Activated CD8-positive, alpha-beta T cell treated with anti-CD3 and anti-CD28 coated beads for 36 hours (primary cell): Measurements from ENCODE around the gene DCUN1D1. TPM values are rescaled to one million over a fixed set of nuclear protein-coding genes. Genes with fewer than 3 reads are reported as not detected.

Experiments
- ATAC-seq: fragments of 200-7000 bp; cut with Tn5 transposase; one replicate; pipeline ENCODE4 v1.10.0; 2021; ENCODE audit warnings: mild to moderate bottlenecking, moderate library complexity
- CTCF ChIA-PET: fragments of 350-600 bp; sonication (Branson Sonifier 250); formaldehyde crosslinking; loops from one replicate; lab custom pipeline; 2021; ENCODE audit warnings: antibody characterized with exemption; lab: Charles Lee
- POLR2A ChIA-PET: fragments of 350-600 bp; sonication (Branson Sonifier 250); formaldehyde crosslinking; loops from one replicate; lab custom pipeline; 2021; ENCODE audit warnings: antibody characterized with exemption; lab: Charles Lee
- DNase-seq: peaks from one replicate; pipeline ENCODE4 v3.0.0-alpha.2; 2020
- H3K27ac Mint-ChIP-seq: one replicate; pipeline ENCODE4 v1.8.0; 2021; ENCODE audit warnings: mild to moderate bottlenecking, mixed read lengths
- H3K27me3 Mint-ChIP-seq: one replicate; pipeline ENCODE4 v1.8.0; 2021; ENCODE audit warnings: mixed read lengths
- H3K36me3 Mint-ChIP-seq: one replicate; pipeline ENCODE4 v1.8.0; 2021; ENCODE audit warnings: low read depth, mixed read lengths
- H3K4me1 Mint-ChIP-seq: one replicate; pipeline ENCODE4 v1.8.0; 2021; ENCODE audit warnings: low read depth, mixed read lengths
- H3K4me3 Mint-ChIP-seq: one replicate; pipeline ENCODE4 v1.8.0; 2021; ENCODE audit warnings: mild to moderate bottlenecking, moderate library complexity, mixed read lengths
- H3K9me3 Mint-ChIP-seq: one replicate; pipeline ENCODE4 v1.8.0; 2021; ENCODE audit warnings: mixed read lengths
- intact Hi-C: fragments of 100-400 bp; cut with micrococcal nuclease; formaldehyde crosslinking; loops from one replicate; pipeline ENCODE4 v1.10.0; 2022
- total RNA-seq, 2 experiments: library from RNA; stranded (reverse); gene quantifications; one replicate each; pipeline ENCODE4 v1.2.3, GENCODE V29; 2021
- TF ChIP-seq, protein P1 (sequence below): fragments of 200-600 bp; IDR thresholded peaks from one replicate; pipeline ENCODE4 v1.8.0; 2022; ENCODE audit warnings: antibody characterized with exemption, mild to moderate bottlenecking

The DCUN1D1 gene
- total RNA-seq, 2 experiments from 2014 or later, result 39.6 to 43.2 TPM

- ATAC-seq (no peak), DNase-seq (no peak)
- ChIA-PET POLR2A (interaction anchor here (0.8 kb wide), 1 partner anchor 181 kb away, joined by 4 read pairs; no protein-coding TSS in a partner anchor), CTCF (no interaction called here)
- TF ChIP-seq, protein P1, sequence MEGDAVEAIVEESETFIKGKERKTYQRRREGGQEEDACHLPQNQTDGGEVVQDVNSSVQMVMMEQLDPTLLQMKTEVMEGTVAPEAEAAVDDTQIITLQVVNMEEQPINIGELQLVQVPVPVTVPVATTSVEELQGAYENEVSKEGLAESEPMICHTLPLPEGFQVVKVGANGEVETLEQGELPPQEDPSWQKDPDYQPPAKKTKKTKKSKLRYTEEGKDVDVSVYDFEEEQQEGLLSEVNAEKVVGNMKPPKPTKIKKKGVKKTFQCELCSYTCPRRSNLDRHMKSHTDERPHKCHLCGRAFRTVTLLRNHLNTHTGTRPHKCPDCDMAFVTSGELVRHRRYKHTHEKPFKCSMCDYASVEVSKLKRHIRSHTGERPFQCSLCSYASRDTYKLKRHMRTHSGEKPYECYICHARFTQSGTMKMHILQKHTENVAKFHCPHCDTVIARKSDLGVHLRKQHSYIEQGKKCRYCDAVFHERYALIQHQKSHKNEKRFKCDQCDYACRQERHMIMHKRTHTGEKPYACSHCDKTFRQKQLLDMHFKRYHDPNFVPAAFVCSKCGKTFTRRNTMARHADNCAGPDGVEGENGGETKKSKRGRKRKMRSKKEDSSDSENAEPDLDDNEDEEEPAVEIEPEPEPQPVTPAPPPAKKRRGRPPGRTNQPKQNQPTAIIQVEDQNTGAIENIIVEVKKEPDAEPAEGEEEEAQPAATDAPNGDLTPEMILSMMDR, result no peak
- Mint-ChIP-seq H3K4me3 (no peak overlapping the region), H3K36me3 (peaks cover 12% of the 10 kb centered on the region), H3K4me1 (no peaks in the 10 kb centered on the region), H3K9me3 (no peaks in the 10 kb centered on the region), H3K27ac (no peak overlapping the region), H3K27me3 (no peaks in the 10 kb centered on the region)
- intact Hi-C loops, result no loop called here
These were observed 83.8 kb downstream of the DCUN1D1 start for GRCh38 chr3:182896553-182896952.

GRCh38 chr3:182895513-182896112 lies 84.7 kb downstream of the DCUN1D1 start:
- intact Hi-C loops, result no loop called here
- CTCF ChIA-PET, result no interaction called here

GRCh38 chr3:182892226-182892625 lies 88.1 kb downstream of the DCUN1D1 start:
- Mint-ChIP-seq H3K4me1 (no peaks in the 10 kb centered on the region), H3K27me3 (no peaks in the 10 kb centered on the region), H3K36me3 (peaks cover 15% of the 10 kb centered on the region), H3K27ac (peak overlapping the region; percentile 9), H3K4me3 (no peak overlapping the region), H3K9me3 (no peaks in the 10 kb centered on the region)
- no peak for ATAC-seq
- POLR2A ChIA-PET, result no interaction called here
- no peak for DNase-seq
- CTCF ChIA-PET, result interaction anchor here (1.1 kb wide), 1 partner anchor 17 kb away, joined by 3 read pairs; no protein-coding TSS in a partner anchor
- intact Hi-C loops, result no loop called here
- TF ChIP-seq, protein P1, result no peak

More at GRCh38 chr3:182895513-182896112, 84.7 kb downstream of the DCUN1D1 start:
- Mint-ChIP-seq H3K27ac (no peak overlapping the region), H3K27me3 (no peaks in the 10 kb centered on the region), H3K4me3 (no peak overlapping the region), H3K9me3 (no peaks in the 10 kb centered on the region), H3K4me1 (no peaks in the 10 kb centered on the region), H3K36me3 (peaks cover 14% of the 10 kb centered on the region)
- TF ChIP-seq, protein P1, result no peak
- POLR2A ChIA-PET, result no interaction called here
- DNase-seq (no peak), ATAC-seq (no peak)

GRCh38 chr3:182891364-182891763 lies 89.0 kb downstream of the DCUN1D1 start:
- CTCF ChIA-PET, result no interaction called here
- Mint-ChIP-seq H3K36me3 (peaks cover 15% of the 10 kb centered on the region), H3K4me1 (no peaks in the 10 kb centered on the region), H3K27me3 (no peaks in the 10 kb centered on the region), H3K9me3 (no peaks in the 10 kb centered on the region), H3K4me3 (no peak overlapping the region), H3K27ac (no peak overlapping the region)
- TF ChIP-seq, protein P1, result no peak
- POLR2A ChIA-PET, result no interaction called here
- intact Hi-C loops, result no loop called here
- no peak for DNase-seq
- ATAC-seq, result no peak

DNA sequence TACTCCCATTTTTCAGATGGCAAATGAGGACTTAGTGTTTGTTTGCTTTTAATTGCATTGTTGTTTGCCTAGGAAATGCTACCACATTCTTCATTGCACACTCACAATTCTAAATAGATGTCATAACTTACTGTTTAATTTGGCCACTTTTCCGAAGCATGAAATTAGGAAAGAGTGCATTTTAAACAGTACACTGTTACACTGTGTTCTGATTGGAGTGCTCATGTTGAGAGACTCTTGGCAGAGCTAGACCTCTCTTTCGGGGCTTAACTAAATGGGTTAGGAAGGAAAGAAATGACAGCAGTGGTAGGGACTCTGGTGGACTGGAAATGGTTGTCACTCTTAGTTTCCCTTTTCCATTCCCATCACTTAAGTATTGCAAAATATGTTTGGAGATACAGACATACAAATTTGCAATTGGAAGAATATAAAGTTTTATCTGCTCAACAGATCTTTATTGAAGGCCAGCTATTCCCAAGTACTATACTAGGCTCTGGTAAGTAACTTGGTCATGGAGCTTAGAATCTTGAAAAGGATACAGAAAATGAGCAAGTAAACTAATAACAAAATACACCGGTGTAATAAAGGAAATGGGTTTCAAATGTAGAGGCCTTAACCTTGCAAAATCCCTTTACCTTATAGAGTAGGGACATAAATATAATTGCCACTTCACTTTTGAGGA lies 90.2 kb downstream of the DCUN1D1 start:
- H3K27me3 Mint-ChIP-seq, result no peaks in the 10 kb centered on the region
- H3K36me3 Mint-ChIP-seq, result peaks cover 15% of the 10 kb centered on the region
- ChIA-PET CTCF (interaction anchor here (1.2 to 1.6 kb wide), 2 partner anchors 11 to 224 kb away, joined by 4 read pairs; no protein-coding TSS in a partner anchor), POLR2A (no interaction called here)
- TF ChIP-seq, protein P1, result no peak
- H3K27ac Mint-ChIP-seq, result no peak overlapping the region
- intact Hi-C loops, result no loop called here
- no peaks in the 10 kb centered on the region for H3K9me3 Mint-ChIP-seq
- H3K4me3 Mint-ChIP-seq, result no peak overlapping the region
- no peak for ATAC-seq
- H3K4me1 Mint-ChIP-seq, result no peaks in the 10 kb centered on the region
- DNase-seq, result no peak
